Keratinocyte (primary cell): ENCODE results near the gene TBXAS1. TPM values are rescaled to one million over a fixed set of nuclear protein-coding genes. Genes with fewer than 3 reads are reported as not detected.
"Not testable (repeated sequence)": the region's sequence is repeated elsewhere in the genome, so short reads cannot be mapped to it uniquely, and the experiment has no call there.

Source experiments
- DNase-seq: peaks from one replicate; pipeline ENCODE4 v3.0.0-alpha.2; 2011; ENCODE audit warnings: low read depth, missing footprints, low spot score
- FAIRE-seq: peaks from 2 replicates; lab custom pipeline; 2011; peaks lifted over from hg19 to GRCh38; lab: Jason Lieb, UNC
- H2AFZ ChIP-seq: 2 replicates; pipeline ENCODE4 v1.6.0; 2012; ENCODE audit warnings: low read length, control low read depth, inconsistent platforms; ENCODE audit not compliant: control insufficient read depth
- H3K27ac ChIP-seq: 2 replicates; pipeline ENCODE4 v1.5.1; 2011; ENCODE audit warnings: low read length; ENCODE audit not compliant: control insufficient read depth, insufficient read depth
- H3K27me3 ChIP-seq: 3 replicates; pipeline ENCODE4 v1.6.0; 2011; ENCODE audit warnings: low read length; ENCODE audit not compliant: control insufficient read depth, insufficient read depth; ENCODE audit errors: extremely low read depth
- H3K36me3 ChIP-seq, 2 experiments: 2 replicates in 1 of 2; 3 replicates in 1 of 2; pipeline ENCODE4 v1.5.1; 2011; ENCODE audit warnings: low read length in 2 of 2, mild to moderate bottlenecking in 1 of 2; ENCODE audit not compliant: control insufficient read depth in 2 of 2, insufficient read depth in 2 of 2; ENCODE audit errors: extremely low read depth in 1 of 2
- H3K4me1 ChIP-seq: 3 replicates; pipeline ENCODE4 v1.5.1; 2011; ENCODE audit warnings: low read length; ENCODE audit not compliant: control insufficient read depth, insufficient read depth; ENCODE audit errors: extremely low read depth
- H3K4me2 ChIP-seq: 3 replicates; pipeline ENCODE4 v1.6.0; 2011; ENCODE audit warnings: low read depth, low read length; ENCODE audit not compliant: control insufficient read depth, insufficient read depth; ENCODE audit errors: extremely low read depth
- H3K4me3 ChIP-seq, 3 experiments: fragments of 200-600 bp in 1 of 3; sonication (generic) in 1 of 3; 2 replicates in 2 of 3; 3 replicates in 1 of 3; pipeline ENCODE4 v1.5.1; 2011 to 2016; ENCODE audit warnings: low read length in 3 of 3, mild to moderate bottlenecking in 3 of 3, control low read depth in 2 of 3, inconsistent platforms in 1 of 3, low read depth in 1 of 3, mixed read lengths in 1 of 3, mixed run types in 1 of 3, moderate library complexity in 1 of 3; ENCODE audit not compliant: control insufficient read depth in 2 of 3, insufficient read depth in 2 of 3; ENCODE audit errors: extremely low read depth in 1 of 3
- H3K79me2 ChIP-seq: 2 replicates; pipeline ENCODE4 v1.6.0; 2012; ENCODE audit warnings: low read length; ENCODE audit not compliant: control insufficient read depth, insufficient read depth
- H3K9ac ChIP-seq: 3 replicates; pipeline ENCODE4 v1.6.0; 2011; ENCODE audit warnings: low read length; ENCODE audit not compliant: control insufficient read depth, insufficient read depth; ENCODE audit errors: extremely low read depth
- H3K9me1 ChIP-seq: 3 replicates; pipeline ENCODE4 v1.6.0; 2011; ENCODE audit warnings: low read length; ENCODE audit not compliant: control insufficient read depth, insufficient read depth; ENCODE audit errors: extremely low read depth
- H3K9me3 ChIP-seq: 2 replicates; pipeline ENCODE4 v1.5.1; 2012; ENCODE audit warnings: low read depth, low read length; ENCODE audit not compliant: control insufficient read depth
- H4K20me1 ChIP-seq: 3 replicates; pipeline ENCODE4 v1.6.0; 2011; ENCODE audit warnings: low read length; ENCODE audit not compliant: control insufficient read depth, insufficient read depth; ENCODE audit errors: extremely low read depth
- EZH2 ChIP-seq: IDR thresholded peaks from one replicate; pipeline ENCODE4 v1.6.1; 2012; ENCODE audit warnings: inconsistent platforms, mild to moderate bottlenecking, low read length, moderate library complexity
- dilution Hi-C: fragments of 300-500 bp; cut with MboI; formaldehyde crosslinking; loops from one replicate; pipeline ENCODE4 v1.7.0; 2020; ENCODE audit warnings: low sequenced_read_pairs; ENCODE audit not compliant: extremely low pct_ligation_motif_present
- polyA plus RNA-seq, 5 experiments: library from polyadenylated mRNA; depleted of rRNA in 3 of 5; stranded (reverse) in 3 of 5; stranded (forward) in 1 of 5; unstranded in 1 of 5; fragments of >200 nt; gene quantifications; 1 replicate in 1 of 5; 2 replicates in 3 of 5; 3 replicates in 1 of 5; pipeline versions ENCODE4 v1.2.1 to v1.2.3, GENCODE V29; 2011 to 2012; ENCODE audit warnings: missing spikeins in 2 of 5, low read depth in 1 of 5, low replicate concordance in 1 of 5
- TF ChIP-seq, protein P1 (sequence below), 3 experiments: IDR thresholded peaks in 1 of 3; conservative IDR thresholded peaks in 1 of 3; optimal IDR thresholded peaks in 1 of 3; 2 replicates in 2 of 3; 3 replicates in 1 of 3; pipeline versions ENCODE3 to v1.5.1; 2011; ENCODE audit warnings: low read length in 3 of 3, mild to moderate bottlenecking in 3 of 3, moderate library complexity in 2 of 3, control low read depth in 1 of 3, inconsistent platforms in 1 of 3; ENCODE audit not compliant: insufficient read depth in 2 of 3; ENCODE audit errors: extremely low read depth in 1 of 3

The TBXAS1 gene
- polyA plus RNA-seq, 1 donor (not counting 4 experiments of a cell fraction or from before 2014, with no cell fraction given) = 2.9 TPM

DNA sequence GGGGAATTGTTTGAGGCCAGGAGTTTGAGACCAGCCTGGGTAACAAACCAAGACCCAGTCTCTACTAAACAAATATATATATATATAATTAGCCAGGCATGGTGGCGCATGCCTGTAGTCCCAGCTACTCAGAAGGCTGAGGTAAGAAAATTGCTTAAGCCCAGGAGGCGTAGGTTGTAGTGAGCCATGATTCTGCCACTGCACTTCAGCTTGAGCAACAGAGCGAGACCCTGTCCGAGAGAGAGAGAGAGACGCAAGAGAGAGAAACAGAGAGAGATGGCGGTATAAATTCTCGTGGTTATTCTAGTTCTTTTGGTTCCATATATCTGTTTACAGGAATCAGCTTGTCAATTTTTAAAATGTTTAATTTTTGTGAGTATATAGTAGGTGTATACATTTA lies 94.0 kb downstream of the TBXAS1 start:
- H4K20me1 ChIP-seq = no peaks in the 10 kb centered on the region
- H3K4me2 ChIP-seq = no peak overlapping the region
- no peak overlapping the region for H3K9ac ChIP-seq
- FAIRE-seq (no peak), DNase-seq (no peak)
- dilution Hi-C loops = no loop called here
- no peak overlapping the region for H2AFZ ChIP-seq
- no peaks in the 10 kb centered on the region for H3K79me2 ChIP-seq
- no peak for TF ChIP-seq EZH2
- TF ChIP-seq, protein P1, sequence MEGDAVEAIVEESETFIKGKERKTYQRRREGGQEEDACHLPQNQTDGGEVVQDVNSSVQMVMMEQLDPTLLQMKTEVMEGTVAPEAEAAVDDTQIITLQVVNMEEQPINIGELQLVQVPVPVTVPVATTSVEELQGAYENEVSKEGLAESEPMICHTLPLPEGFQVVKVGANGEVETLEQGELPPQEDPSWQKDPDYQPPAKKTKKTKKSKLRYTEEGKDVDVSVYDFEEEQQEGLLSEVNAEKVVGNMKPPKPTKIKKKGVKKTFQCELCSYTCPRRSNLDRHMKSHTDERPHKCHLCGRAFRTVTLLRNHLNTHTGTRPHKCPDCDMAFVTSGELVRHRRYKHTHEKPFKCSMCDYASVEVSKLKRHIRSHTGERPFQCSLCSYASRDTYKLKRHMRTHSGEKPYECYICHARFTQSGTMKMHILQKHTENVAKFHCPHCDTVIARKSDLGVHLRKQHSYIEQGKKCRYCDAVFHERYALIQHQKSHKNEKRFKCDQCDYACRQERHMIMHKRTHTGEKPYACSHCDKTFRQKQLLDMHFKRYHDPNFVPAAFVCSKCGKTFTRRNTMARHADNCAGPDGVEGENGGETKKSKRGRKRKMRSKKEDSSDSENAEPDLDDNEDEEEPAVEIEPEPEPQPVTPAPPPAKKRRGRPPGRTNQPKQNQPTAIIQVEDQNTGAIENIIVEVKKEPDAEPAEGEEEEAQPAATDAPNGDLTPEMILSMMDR (optimal IDR thresholded peaks at IDR 0.05 in 1 of 3, IDR thresholded peaks at IDR 0.05 in 1 of 3, conservative IDR thresholded peaks at IDR 0.05 in 1 of 3; ENCODE audit: extremely low read depth in 1 of 3, insufficient read depth in 2 of 3, low read length in 3 of 3) = no peak
- H3K9me3 ChIP-seq = no peaks in the 10 kb centered on the region
- H3K4me1 ChIP-seq = no peaks in the 10 kb centered on the region
- no peaks in the 10 kb centered on the region for H3K9me1 ChIP-seq
- H3K36me3 ChIP-seq = no peaks in the 10 kb centered on the region
- no peak overlapping the region for H3K27ac ChIP-seq
- H3K27me3 ChIP-seq = no peaks in the 10 kb centered on the region
- H3K4me3 ChIP-seq = no peak overlapping the region

DNA sequence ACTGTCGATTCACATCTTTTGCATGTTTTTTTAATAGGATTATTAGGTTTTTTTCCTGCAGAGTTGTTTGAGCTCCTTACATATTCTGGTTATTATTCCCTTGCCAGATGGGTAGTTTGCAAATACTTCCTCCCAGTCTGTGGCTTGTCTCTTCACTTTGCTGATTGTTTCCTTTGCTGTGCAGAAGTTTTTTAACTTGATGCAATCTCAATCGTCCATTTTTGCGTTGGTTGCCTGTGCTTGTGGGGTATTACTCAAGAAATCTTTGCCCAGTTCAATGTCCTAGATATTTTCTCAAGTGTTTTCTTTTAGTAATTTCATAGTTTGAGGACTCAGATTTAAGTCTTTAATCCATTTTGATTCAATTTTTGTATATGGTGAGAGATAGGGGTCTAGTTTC lies 95.4 kb downstream of the TBXAS1 start:
- Histone ChIP-seq H3K27ac (no peak overlapping the region), H3K79me2 (no peaks in the 10 kb centered on the region), H3K9me3 (no peaks in the 10 kb centered on the region), H3K4me3 (no peak overlapping the region), H4K20me1 (no peaks in the 10 kb centered on the region), H3K4me1 (no peaks in the 10 kb centered on the region), H2AFZ (no peak overlapping the region), H3K36me3 (no peaks in the 10 kb centered on the region), H3K9me1 (no peaks in the 10 kb centered on the region), H3K4me2 (no peak overlapping the region), H3K27me3 (no peaks in the 10 kb centered on the region), H3K9ac (no peak overlapping the region)
- DNase-seq (no peak), FAIRE-seq (no peak)
- TF ChIP-seq, protein P1 (optimal IDR thresholded peaks at IDR 0.05 in 1 of 3, IDR thresholded peaks at IDR 0.05 in 1 of 3, conservative IDR thresholded peaks at IDR 0.05 in 1 of 3; ENCODE audit: extremely low read depth in 1 of 3, insufficient read depth in 2 of 3, low read length in 3 of 3) = no peak
- no peak for TF ChIP-seq EZH2
- dilution Hi-C loops = no loop called here

DNA sequence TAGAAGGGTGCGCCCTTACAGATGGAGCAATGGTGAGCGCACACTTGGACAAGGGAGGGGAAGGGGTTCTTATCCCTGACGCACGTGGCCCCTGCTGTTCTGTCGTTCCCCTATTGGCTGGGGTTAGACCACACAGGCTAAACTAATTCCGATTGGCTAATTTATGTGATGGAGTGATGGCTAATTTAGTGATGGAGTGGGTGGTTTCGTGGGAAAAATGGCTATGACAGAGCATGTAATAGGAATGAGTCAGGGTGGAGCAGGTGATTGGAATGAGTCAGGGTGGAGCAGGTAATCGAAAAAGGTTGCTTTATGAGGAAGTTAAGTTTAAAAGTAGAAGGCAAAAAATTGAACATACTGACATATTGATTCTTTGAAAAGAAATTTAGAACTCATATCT lies 100.2 kb downstream of the TBXAS1 start:
- not testable (repeated sequence) for FAIRE-seq

More for the DNA sequence above, 100.2 kb downstream of the TBXAS1 start:
- dilution Hi-C loops, H3K9ac ChIP-seq, H2AFZ ChIP-seq, H3K4me3 ChIP-seq, H3K9me1 ChIP-seq, H3K79me2 ChIP-seq, H3K9me3 ChIP-seq, H4K20me1 ChIP-seq, H3K4me2 ChIP-seq, H3K27me3 ChIP-seq, DNase-seq, H3K27ac ChIP-seq, H3K36me3 ChIP-seq, H3K4me1 ChIP-seq: not testable (repeated sequence)
